Nephron (organoid): ENCODE measurements around the gene VTI1A.
"Not testable (repeated sequence)": the region's sequence is repeated elsewhere in the genome, so short reads cannot be mapped to it uniquely, and the experiment has no call there.

ENCODE experiments used
- H3K27ac Mint-ChIP-seq, 3 experiments: 2 replicates each; pipeline ENCODE4 v1.8.0; 2020; ENCODE audit warnings: mixed read lengths in 3 of 3, mild to moderate bottlenecking in 2 of 3, moderate library complexity in 1 of 3
- H3K27me3 Mint-ChIP-seq: 2 replicates; pipeline ENCODE4 v1.8.0; 2021; ENCODE audit warnings: low read depth, mild to moderate bottlenecking, moderate library complexity, mixed read lengths
- H3K36me3 Mint-ChIP-seq: 2 replicates; pipeline ENCODE4 v1.8.0; 2020; ENCODE audit warnings: low read depth, mixed read lengths
- H3K4me1 Mint-ChIP-seq: 2 replicates; pipeline ENCODE4 v1.8.0; 2020; ENCODE audit warnings: mixed read lengths
- H3K4me3 Mint-ChIP-seq, 3 experiments: 2 replicates each; pipeline ENCODE4 v1.8.0; 2020; ENCODE audit warnings: mild to moderate bottlenecking in 3 of 3, mixed read lengths in 3 of 3, moderate library complexity in 2 of 3
- H3K9me3 Mint-ChIP-seq: 2 replicates; pipeline ENCODE4 v1.8.0; 2020; ENCODE audit warnings: mixed read lengths
- TF ChIP-seq, protein P1 (sequence below), 3 experiments: fragments of 200-600 bp; sonication (generic); IDR thresholded peaks; one replicate each; pipeline ENCODE4 v1.5.0; 2021; ENCODE audit warnings: antibody characterized with exemption in 3 of 3; ENCODE audit not compliant: unreplicated experiment in 3 of 3

VTI1A gene

DNA sequence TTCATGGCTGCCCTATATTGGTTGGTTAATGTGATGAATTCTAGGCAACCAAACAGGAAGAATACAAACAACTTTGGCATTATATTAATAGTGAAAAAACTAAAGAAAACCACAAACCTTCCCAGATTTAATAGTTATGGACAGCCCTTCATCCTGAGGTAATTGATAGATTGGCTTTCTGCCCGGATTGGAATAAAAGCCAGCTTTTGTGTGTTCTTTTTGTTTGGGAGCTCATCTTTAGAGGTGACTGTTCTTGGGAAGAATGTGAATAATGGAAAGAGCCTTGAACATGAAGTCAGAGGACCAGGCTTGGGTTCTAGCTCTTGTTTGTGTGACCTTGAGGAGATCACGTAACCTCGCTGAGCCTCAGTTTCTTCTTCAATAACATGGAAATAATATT lies 92.3 kb downstream of the VTI1A start:
- Mint-ChIP-seq H3K4me3 (no peak overlapping the region), H3K27me3 (no peaks in the 10 kb centered on the region), H3K4me1 (peaks cover 6% of the 10 kb centered on the region), H3K36me3 (peaks cover 31% of the 10 kb centered on the region), H3K9me3 (peaks cover 7% of the 10 kb centered on the region), H3K27ac (no peak overlapping the region)
- TF ChIP-seq, protein P1, sequence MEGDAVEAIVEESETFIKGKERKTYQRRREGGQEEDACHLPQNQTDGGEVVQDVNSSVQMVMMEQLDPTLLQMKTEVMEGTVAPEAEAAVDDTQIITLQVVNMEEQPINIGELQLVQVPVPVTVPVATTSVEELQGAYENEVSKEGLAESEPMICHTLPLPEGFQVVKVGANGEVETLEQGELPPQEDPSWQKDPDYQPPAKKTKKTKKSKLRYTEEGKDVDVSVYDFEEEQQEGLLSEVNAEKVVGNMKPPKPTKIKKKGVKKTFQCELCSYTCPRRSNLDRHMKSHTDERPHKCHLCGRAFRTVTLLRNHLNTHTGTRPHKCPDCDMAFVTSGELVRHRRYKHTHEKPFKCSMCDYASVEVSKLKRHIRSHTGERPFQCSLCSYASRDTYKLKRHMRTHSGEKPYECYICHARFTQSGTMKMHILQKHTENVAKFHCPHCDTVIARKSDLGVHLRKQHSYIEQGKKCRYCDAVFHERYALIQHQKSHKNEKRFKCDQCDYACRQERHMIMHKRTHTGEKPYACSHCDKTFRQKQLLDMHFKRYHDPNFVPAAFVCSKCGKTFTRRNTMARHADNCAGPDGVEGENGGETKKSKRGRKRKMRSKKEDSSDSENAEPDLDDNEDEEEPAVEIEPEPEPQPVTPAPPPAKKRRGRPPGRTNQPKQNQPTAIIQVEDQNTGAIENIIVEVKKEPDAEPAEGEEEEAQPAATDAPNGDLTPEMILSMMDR (IDR thresholded peaks at IDR 0.05; ENCODE audit: unreplicated experiment in 3 of 3), result no peak

DNA sequence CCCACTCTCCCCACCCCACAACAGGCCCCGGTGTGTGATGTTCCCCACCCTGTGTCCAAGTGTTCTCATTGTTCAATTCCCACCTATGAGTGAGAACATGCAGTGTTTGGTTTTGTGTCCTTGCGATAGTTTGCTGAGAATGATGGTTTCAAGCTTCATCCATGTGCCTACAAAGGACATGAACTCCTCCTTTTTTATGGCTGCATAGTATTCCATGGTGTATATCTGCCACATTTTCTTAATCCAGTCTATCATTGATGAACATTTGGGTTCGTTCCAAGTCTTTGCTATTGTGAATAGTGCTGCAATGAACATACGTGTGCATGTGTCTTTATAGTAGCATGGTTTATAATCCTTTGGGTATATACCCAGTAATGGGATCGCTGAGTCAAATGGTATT lies 95.8 kb downstream of the VTI1A start:
- not testable (repeated sequence) for H3K4me3 Mint-ChIP-seq, H3K9me3 Mint-ChIP-seq, H3K27ac Mint-ChIP-seq, H3K4me1 Mint-ChIP-seq, H3K27me3 Mint-ChIP-seq
- peaks cover 37% of the 10 kb centered on the region for H3K36me3 Mint-ChIP-seq

DNA sequence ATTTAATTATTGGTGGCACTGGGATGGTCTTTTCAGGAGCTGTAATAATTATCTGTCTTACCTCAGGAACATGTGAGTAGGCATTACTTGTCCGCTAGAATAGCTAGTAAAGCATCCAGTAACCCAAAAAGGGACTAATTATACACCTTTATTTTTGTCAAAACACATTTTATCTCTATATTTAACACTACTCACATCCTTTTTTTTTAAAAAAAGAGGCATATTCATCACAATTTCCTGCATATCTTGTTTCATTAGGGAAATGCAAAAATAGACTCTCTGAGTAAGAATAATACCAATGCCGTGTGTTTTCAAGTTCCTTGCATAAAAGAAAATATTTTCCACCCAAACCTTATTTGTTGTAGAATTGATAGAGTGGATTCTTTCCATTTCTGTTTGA lies 99.5 kb downstream of the VTI1A start:
- TF ChIP-seq, protein P1 (IDR thresholded peaks at IDR 0.05; ENCODE audit: unreplicated experiment in 3 of 3), result no peak
- Mint-ChIP-seq H3K27me3 (no peaks in the 10 kb centered on the region), H3K4me3 (no peak overlapping the region), H3K4me1 (no peaks in the 10 kb centered on the region), H3K27ac (no peak overlapping the region), H3K36me3 (peaks cover 23% of the 10 kb centered on the region), H3K9me3 (peaks cover 7% of the 10 kb centered on the region)

DNA sequence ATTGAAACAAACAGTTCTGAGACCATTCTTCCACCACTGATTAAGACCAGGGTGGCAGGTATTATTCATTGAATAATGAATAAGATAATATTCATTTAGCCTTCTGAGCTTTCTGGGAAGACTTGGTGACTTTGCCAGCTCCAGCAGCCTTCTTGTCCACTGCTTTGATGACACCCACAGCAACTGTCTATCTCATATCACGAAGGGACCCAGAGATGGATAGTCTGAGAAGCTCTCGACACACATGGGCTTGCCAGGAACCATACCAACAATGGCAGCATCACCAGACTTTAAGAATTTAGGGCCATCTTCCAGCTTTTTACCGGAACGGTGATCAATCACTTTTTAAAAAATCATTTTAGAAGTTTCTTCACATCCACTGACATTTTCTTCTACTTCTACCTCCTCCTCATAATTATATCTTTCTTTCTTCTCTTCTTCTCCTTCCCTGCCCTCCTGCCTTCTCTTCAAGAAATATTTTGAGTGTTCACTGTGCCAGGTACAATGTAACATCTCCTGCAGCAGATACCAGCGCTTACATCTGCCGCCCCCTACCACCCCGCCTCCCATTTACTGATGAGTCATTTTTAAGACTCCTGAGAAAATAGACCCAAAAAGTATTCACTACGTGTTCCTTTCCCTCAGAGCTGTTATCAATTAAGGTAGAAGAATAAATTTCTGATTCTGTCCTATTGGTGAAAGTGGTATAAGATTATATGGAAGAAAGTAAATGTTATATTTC lies 101.7 kb downstream of the VTI1A start:
- peaks cover 10% of the 10 kb centered on the region for H3K36me3 Mint-ChIP-seq
- H3K9me3 Mint-ChIP-seq, result peaks cover 4% of the 10 kb centered on the region
- H3K27ac Mint-ChIP-seq, result no peak overlapping the region
- no peaks in the 10 kb centered on the region for H3K27me3 Mint-ChIP-seq
- no peak overlapping the region for H3K4me3 Mint-ChIP-seq
- TF ChIP-seq, protein P1 (IDR thresholded peaks at IDR 0.05; ENCODE audit: unreplicated experiment in 3 of 3), result no peak
- no peaks in the 10 kb centered on the region for H3K4me1 Mint-ChIP-seq

- Mint-ChIP-seq H3K4me3 (no peak overlapping the region), H3K36me3 (no peaks in the 10 kb centered on the region), H3K27me3 (no peaks in the 10 kb centered on the region), H3K27ac (no peak overlapping the region), H3K4me1 (no peaks in the 10 kb centered on the region), H3K9me3 (no peaks in the 10 kb centered on the region)
- TF ChIP-seq, protein P1 (IDR thresholded peaks at IDR 0.05; ENCODE audit: unreplicated experiment in 3 of 3), result no peak
Measured at GRCh38 chr10:112552593-112553110, 105.6 kb downstream of the VTI1A start.

DNA sequence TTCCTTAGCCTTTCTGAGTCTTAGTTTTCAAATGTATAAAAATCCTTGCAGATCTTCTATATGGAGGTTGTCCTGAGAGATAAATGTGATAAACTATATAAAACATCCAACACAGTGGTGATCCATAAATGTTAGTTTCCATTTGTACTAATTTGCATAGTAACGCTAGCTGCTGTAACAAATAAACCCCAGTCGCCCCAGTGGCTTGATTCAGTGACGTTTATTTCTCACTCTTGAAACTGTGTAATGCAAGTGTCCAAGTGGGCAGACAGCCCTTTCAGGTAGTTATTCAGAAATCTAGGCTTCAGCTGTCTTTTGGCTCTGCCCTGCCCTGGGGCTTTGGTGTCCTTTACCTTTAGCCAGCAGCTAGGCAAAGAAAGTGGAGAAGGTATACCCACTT lies 106.3 kb downstream of the VTI1A start:
- no peaks in the 10 kb centered on the region for H3K4me1 Mint-ChIP-seq
- TF ChIP-seq, protein P1 (IDR thresholded peaks at IDR 0.05; ENCODE audit: unreplicated experiment in 3 of 3), result no peak
- no peak overlapping the region for H3K27ac Mint-ChIP-seq
- H3K9me3 Mint-ChIP-seq, result no peaks in the 10 kb centered on the region
- H3K27me3 Mint-ChIP-seq, result no peaks in the 10 kb centered on the region
- H3K4me3 Mint-ChIP-seq, result no peak overlapping the region
- no peaks in the 10 kb centered on the region for H3K36me3 Mint-ChIP-seq
